ENCODE measurements around the gene ZNF831.

ZNF831 gene

GRCh38 chr20:59163631-59164530 is at the start of gene ZNF831:
Gene ZNF831 (plus strand): TSS chr20:59163821. CDS start chr20:59191020, 27,199 bp downstream.
- DNase-seq (ENCODE audit: low read depth in 2 of 3, low spot score in 1 of 3) = no peak

- DNase-seq (ENCODE audit: low read depth in 2 of 3, low spot score in 1 of 3) = no peak
These were observed 46.1 kb upstream of the ZNF831 start for GRCh38 chr20:59117526-59117925.

GRCh38 chr20:59118855-59119254 is 44.8 kb upstream of the ZNF831 start:
- no peak for DNase-seq (ENCODE audit: low read depth in 2 of 3, low spot score in 1 of 3)

GRCh38 chr20:59120491-59120890 is 43.1 kb upstream of the ZNF831 start:
- DNase-seq (ENCODE audit: low read depth in 2 of 3, low spot score in 1 of 3) = no peak

- no peak for DNase-seq (ENCODE audit: low read depth in 2 of 3, low spot score in 1 of 3)
These were observed 42.7 kb upstream of the ZNF831 start for GRCh38 chr20:59120919-59121318.

- DNase-seq (ENCODE audit: low read depth in 2 of 3, low spot score in 1 of 3) = no peak
These were observed 41.7 kb upstream of the ZNF831 start for GRCh38 chr20:59121714-59122565.

GRCh38 chr20:59122566-59122919 is 41.1 kb upstream of the ZNF831 start:
- peak in 1 of 3 donors; percentile 30 for DNase-seq (ENCODE audit: low read depth in 2 of 3, low spot score in 1 of 3)

GRCh38 chr20:59123011-59123677 is 40.5 kb upstream of the ZNF831 start:
- DNase-seq (ENCODE audit: low read depth in 2 of 3, low spot score in 1 of 3) = peak in 1 of 3 donors; percentile 37

GRCh38 chr20:59123678-59124255 is 39.9 kb upstream of the ZNF831 start:
- no peak for DNase-seq (ENCODE audit: low read depth in 2 of 3, low spot score in 1 of 3)

GRCh38 chr20:59124296-59125029 is 39.2 kb upstream of the ZNF831 start:
- no peak for DNase-seq (ENCODE audit: low read depth in 2 of 3, low spot score in 1 of 3)

GRCh38 chr20:59125332-59125731 is 38.3 kb upstream of the ZNF831 start:
- DNase-seq (ENCODE audit: low read depth in 2 of 3, low spot score in 1 of 3) = no peak

- DNase-seq (ENCODE audit: low read depth in 2 of 3, low spot score in 1 of 3) = no peak
These were observed 37.8 kb upstream of the ZNF831 start for GRCh38 chr20:59125836-59126235.

GRCh38 chr20:59127839-59128238 is 35.8 kb upstream of the ZNF831 start:
- no peak for DNase-seq (ENCODE audit: low read depth in 2 of 3, low spot score in 1 of 3)

GRCh38 chr20:59131551-59132285 is 31.9 kb upstream of the ZNF831 start:
- DNase-seq (ENCODE audit: low read depth in 2 of 3, low spot score in 1 of 3) = no peak

- DNase-seq (ENCODE audit: low read depth in 2 of 3, low spot score in 1 of 3) = no peak
These were observed 29.4 kb upstream of the ZNF831 start for GRCh38 chr20:59134182-59134581.

- DNase-seq (ENCODE audit: low read depth in 2 of 3, low spot score in 1 of 3) = no peak
These were observed 28.5 kb upstream of the ZNF831 start for GRCh38 chr20:59135093-59135492.

- DNase-seq (ENCODE audit: low read depth in 2 of 3, low spot score in 1 of 3) = no peak
These were observed 27.6 kb upstream of the ZNF831 start for GRCh38 chr20:59136027-59136426.

GRCh38 chr20:59137532-59137931 is 26.1 kb upstream of the ZNF831 start:
- no peak for DNase-seq (ENCODE audit: low read depth in 2 of 3, low spot score in 1 of 3)

- DNase-seq (ENCODE audit: low read depth in 2 of 3, low spot score in 1 of 3) = no peak
These were observed 25.4 kb upstream of the ZNF831 start for GRCh38 chr20:59138114-59138748.

Measured in stimulated activated CD4-positive, alpha-beta T cell treated with anti-CD3 and anti-CD28 coated beads, Interleukin-12 subunit alpha, Interleukin-12 subunit beta, amount 100 ng/mL, for 48 hours (primary cell).